Prostate gland (tissue), 2 donors: ENCODE results near the gene VWF.

Experiments
- POLR2A ChIP-seq: fragments of 450-650 bp; IDR thresholded peaks from one replicate; pipeline ENCODE4 v1.6.1; 2016; ENCODE audit warnings: antibody characterized with exemption, mild to moderate bottlenecking
- TF ChIP-seq, protein P1 (sequence below), 4 experiments: fragments of 200-600 bp in 2 of 4; fragments of 450-650 bp in 2 of 4; sonication (generic) in 2 of 4; IDR thresholded peaks; 1 replicate in 3 of 4; 2 replicates in 1 of 4; pipeline ENCODE4 v1.5.1; 2016 to 2019; ENCODE audit warnings: antibody characterized with exemption in 4 of 4, mild to moderate bottlenecking in 2 of 4, moderate library complexity in 2 of 4

DNA sequence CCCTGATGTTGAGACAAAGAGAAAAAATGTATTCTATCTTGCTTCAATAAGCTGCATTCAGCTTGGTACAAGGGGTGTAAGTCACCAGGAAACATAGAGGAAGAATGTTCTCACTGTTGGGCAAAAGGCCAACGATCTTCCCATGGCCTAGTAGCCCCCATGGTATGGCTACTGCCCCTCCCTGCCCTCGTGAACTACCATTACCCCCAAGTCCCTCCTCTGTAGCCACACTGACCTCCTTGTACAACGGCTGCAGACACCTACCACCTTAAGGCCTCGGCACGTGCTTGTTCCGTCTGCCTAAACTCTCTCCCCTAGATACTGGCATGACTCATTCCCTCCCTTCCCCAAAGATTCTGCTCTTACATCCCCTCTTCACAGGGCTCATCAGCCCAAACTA lies 97.5 kb downstream of the VWF start:
- TF ChIP-seq, protein P1, sequence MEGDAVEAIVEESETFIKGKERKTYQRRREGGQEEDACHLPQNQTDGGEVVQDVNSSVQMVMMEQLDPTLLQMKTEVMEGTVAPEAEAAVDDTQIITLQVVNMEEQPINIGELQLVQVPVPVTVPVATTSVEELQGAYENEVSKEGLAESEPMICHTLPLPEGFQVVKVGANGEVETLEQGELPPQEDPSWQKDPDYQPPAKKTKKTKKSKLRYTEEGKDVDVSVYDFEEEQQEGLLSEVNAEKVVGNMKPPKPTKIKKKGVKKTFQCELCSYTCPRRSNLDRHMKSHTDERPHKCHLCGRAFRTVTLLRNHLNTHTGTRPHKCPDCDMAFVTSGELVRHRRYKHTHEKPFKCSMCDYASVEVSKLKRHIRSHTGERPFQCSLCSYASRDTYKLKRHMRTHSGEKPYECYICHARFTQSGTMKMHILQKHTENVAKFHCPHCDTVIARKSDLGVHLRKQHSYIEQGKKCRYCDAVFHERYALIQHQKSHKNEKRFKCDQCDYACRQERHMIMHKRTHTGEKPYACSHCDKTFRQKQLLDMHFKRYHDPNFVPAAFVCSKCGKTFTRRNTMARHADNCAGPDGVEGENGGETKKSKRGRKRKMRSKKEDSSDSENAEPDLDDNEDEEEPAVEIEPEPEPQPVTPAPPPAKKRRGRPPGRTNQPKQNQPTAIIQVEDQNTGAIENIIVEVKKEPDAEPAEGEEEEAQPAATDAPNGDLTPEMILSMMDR (IDR thresholded peaks at IDR 0.05), result no peak
- TF ChIP-seq POLR2A, result no peak
